ENCODE data around the gene ZBTB16.

Gene ZBTB16

GRCh38 chr11:114228435-114229411, 169.2 kb downstream of the ZBTB16 start:
- Histone ChIP-seq H3K9me3 (ENCODE audit: control insufficient read depth, low read length) (no peaks in the 10 kb centered on the region), H3K27ac (no peak overlapping the region), H3K4me3 (ENCODE audit: low read depth, low read length) (no peak overlapping the region), H3K36me3 (ENCODE audit: control insufficient read depth, insufficient read depth, low read length) (no peaks in the 10 kb centered on the region), H3K27me3 (ENCODE audit: control insufficient read depth, insufficient read depth, low read length) (no peaks in the 10 kb centered on the region), H3K9ac (no peak overlapping the region), H2AFZ (no peak overlapping the region), H3K79me2 (peaks cover 2% of the 10 kb centered on the region), H3K4me1 (no peaks in the 10 kb centered on the region), H3K4me2 (ENCODE audit: low read length) (no peak overlapping the region)
- no peak for TF ChIP-seq CTCF (IDR thresholded peaks at IDR 0.05)

GRCh38 chr11:114230031-114230704, 170.7 kb downstream of the ZBTB16 start:
- Histone ChIP-seq H3K4me1 (no peaks in the 10 kb centered on the region), H3K79me2 (peaks cover 2% of the 10 kb centered on the region), H3K9me3 (ENCODE audit: control insufficient read depth, low read length) (no peaks in the 10 kb centered on the region), H3K9ac (no peak overlapping the region), H3K4me2 (ENCODE audit: low read length) (no peak overlapping the region), H3K27me3 (ENCODE audit: control insufficient read depth, insufficient read depth, low read length) (no peaks in the 10 kb centered on the region), H3K36me3 (ENCODE audit: control insufficient read depth, insufficient read depth, low read length) (no peaks in the 10 kb centered on the region), H3K4me3 (ENCODE audit: low read depth, low read length) (no peak overlapping the region), H3K27ac (no peak overlapping the region), H2AFZ (no peak overlapping the region)
- no peak for TF ChIP-seq CTCF (IDR thresholded peaks at IDR 0.05)

GRCh38 chr11:114232400-114233059, 173.0 kb downstream of the ZBTB16 start:
- H3K4me1 ChIP-seq: no peaks in the 10 kb centered on the region
- no peak overlapping the region for H3K9ac ChIP-seq
- H2AFZ ChIP-seq: no peak overlapping the region
- H3K79me2 ChIP-seq: peaks cover 2% of the 10 kb centered on the region
- H3K4me2 ChIP-seq (ENCODE audit: low read length): no peak overlapping the region
- no peaks in the 10 kb centered on the region for H3K36me3 ChIP-seq (ENCODE audit: control insufficient read depth, insufficient read depth, low read length)
- H3K27me3 ChIP-seq (ENCODE audit: control insufficient read depth, insufficient read depth, low read length): no peaks in the 10 kb centered on the region
- no peaks in the 10 kb centered on the region for H3K9me3 ChIP-seq (ENCODE audit: control insufficient read depth, low read length)
- TF ChIP-seq CTCF (IDR thresholded peaks at IDR 0.05): no peak
- no peak overlapping the region for H3K4me3 ChIP-seq (ENCODE audit: low read depth, low read length)
- peak overlapping the region; percentile 19 for H3K27ac ChIP-seq

GRCh38 chr11:114233755-114234154, 174.2 kb downstream of the ZBTB16 start:
- Histone ChIP-seq H2AFZ (no peak overlapping the region), H3K79me2 (peaks cover 2% of the 10 kb centered on the region), H3K27me3 (ENCODE audit: control insufficient read depth, insufficient read depth, low read length) (no peaks in the 10 kb centered on the region), H3K4me2 (ENCODE audit: low read length) (no peak overlapping the region), H3K4me1 (no peaks in the 10 kb centered on the region), H3K36me3 (ENCODE audit: control insufficient read depth, insufficient read depth, low read length) (no peaks in the 10 kb centered on the region), H3K4me3 (ENCODE audit: low read depth, low read length) (no peak overlapping the region), H3K27ac (no peak overlapping the region), H3K9me3 (ENCODE audit: control insufficient read depth, low read length) (no peaks in the 10 kb centered on the region), H3K9ac (no peak overlapping the region)
- no peak for TF ChIP-seq CTCF (IDR thresholded peaks at IDR 0.05)

Data from parathyroid adenoma (tissue), 2 donors.